ENCODE data around the gene SYAP1.
"Not testable (repeated sequence)": the region's sequence is repeated elsewhere in the genome, so short reads cannot be mapped to it uniquely, and the experiment has no call there.

SYAP1 gene

GRCh38 chrX:16725072-16725471 lies 5.7 kb downstream of the SYAP1 start:
- DNase-seq (ENCODE audit: low spot score), result no peak

GRCh38 chrX:16726347-16726988 lies 7.1 kb downstream of the SYAP1 start:
- DNase-seq (ENCODE audit: low spot score), result not testable (repeated sequence)

- no peak for DNase-seq (ENCODE audit: low spot score)
Measured at GRCh38 chrX:16727637-16728036, 8.2 kb downstream of the SYAP1 start.

- DNase-seq (ENCODE audit: low spot score), result no peak
Measured at GRCh38 chrX:16730450-16730849, 11.0 kb downstream of the SYAP1 start.

GRCh38 chrX:16733013-16733412 lies 13.6 kb downstream of the SYAP1 start:
- DNase-seq (ENCODE audit: low spot score), result no peak

- DNase-seq (ENCODE audit: low spot score), result no peak
Measured at GRCh38 chrX:16737024-16737423, 17.6 kb downstream of the SYAP1 start.

GRCh38 chrX:16739574-16739973 lies 20.2 kb downstream of the SYAP1 start:
- DNase-seq (ENCODE audit: low spot score), result no peak

- DNase-seq (ENCODE audit: low spot score), result no peak
Measured at GRCh38 chrX:16743604-16744325, 24.4 kb downstream of the SYAP1 start.

- no peak for DNase-seq (ENCODE audit: low spot score)
Measured at GRCh38 chrX:16745102-16745501, 25.7 kb downstream of the SYAP1 start.

GRCh38 chrX:16745659-16746058 lies 26.2 kb downstream of the SYAP1 start:
- DNase-seq (ENCODE audit: low spot score), result no peak

GRCh38 chrX:16748425-16748824 lies 29.0 kb downstream of the SYAP1 start:
- no peak for DNase-seq (ENCODE audit: low spot score)

- DNase-seq (ENCODE audit: low spot score), result no peak
Measured at GRCh38 chrX:16750136-16750535, 30.7 kb downstream of the SYAP1 start.

GRCh38 chrX:16754019-16754418 lies 34.6 kb downstream of the SYAP1 start:
- no peak for DNase-seq (ENCODE audit: low spot score)

GRCh38 chrX:16756724-16757123 lies 37.3 kb downstream of the SYAP1 start:
- no peak for DNase-seq (ENCODE audit: low spot score)

GRCh38 chrX:16761500-16761899 lies 42.1 kb downstream of the SYAP1 start:
- DNase-seq (ENCODE audit: low spot score), result not testable (repeated sequence)

GRCh38 chrX:16762579-16762978 lies 43.2 kb downstream of the SYAP1 start:
- no peak for DNase-seq (ENCODE audit: low spot score)

GRCh38 chrX:16765594-16765993 lies 46.2 kb downstream of the SYAP1 start:
- DNase-seq (ENCODE audit: low spot score), result no peak

GRCh38 chrX:16770970-16771482 lies 51.6 kb downstream of the SYAP1 start:
- no peak for DNase-seq (ENCODE audit: low spot score)

GRCh38 chrX:16771483-16772398 lies 52.3 kb downstream of the SYAP1 start:
- no peak for DNase-seq (ENCODE audit: low spot score)

- DNase-seq (ENCODE audit: low spot score), result no peak
Measured at GRCh38 chrX:16772460-16772859, 53.0 kb downstream of the SYAP1 start.

- DNase-seq (ENCODE audit: low spot score), result no peak
Measured at GRCh38 chrX:16774746-16775145, 55.3 kb downstream of the SYAP1 start.

- DNase-seq (ENCODE audit: low spot score), result no peak
Measured at GRCh38 chrX:16778545-16778944, 59.1 kb downstream of the SYAP1 start.

- DNase-seq (ENCODE audit: low spot score), result no peak
Measured at GRCh38 chrX:16778993-16779392, 59.6 kb downstream of the SYAP1 start.
